LoVo (cell line): Measurements from ENCODE around the gene NTM.
A peak's percentile ranks its signal among the peaks of the same experiment; 100 is the strongest.

Experiments used
- DNase-seq: peaks from one replicate; pipeline ENCODE4 v3.0.0-alpha.2; 2016; ENCODE audit warnings: low spot score

Gene NTM

DNA sequence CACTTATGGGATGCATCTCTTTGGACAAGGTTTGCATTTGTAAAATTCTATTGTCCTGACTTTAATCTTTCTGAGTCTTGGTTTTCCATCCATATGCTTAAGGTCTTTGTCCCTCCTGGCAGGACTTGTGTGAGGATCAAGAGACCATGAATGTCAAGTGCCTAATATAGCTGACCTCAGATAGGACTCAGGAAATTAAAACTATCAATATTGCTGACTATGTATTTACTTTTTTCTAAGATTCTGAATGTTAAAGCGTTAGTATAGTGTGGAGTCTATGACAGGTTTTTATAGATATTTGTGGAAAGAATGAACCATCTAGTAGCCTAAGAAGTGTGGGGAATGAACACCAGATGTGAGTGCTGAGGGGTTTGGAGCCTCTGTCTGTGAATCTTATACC is 637.8 kb downstream of the NTM start:
- DNase-seq, result no peak

DNA sequence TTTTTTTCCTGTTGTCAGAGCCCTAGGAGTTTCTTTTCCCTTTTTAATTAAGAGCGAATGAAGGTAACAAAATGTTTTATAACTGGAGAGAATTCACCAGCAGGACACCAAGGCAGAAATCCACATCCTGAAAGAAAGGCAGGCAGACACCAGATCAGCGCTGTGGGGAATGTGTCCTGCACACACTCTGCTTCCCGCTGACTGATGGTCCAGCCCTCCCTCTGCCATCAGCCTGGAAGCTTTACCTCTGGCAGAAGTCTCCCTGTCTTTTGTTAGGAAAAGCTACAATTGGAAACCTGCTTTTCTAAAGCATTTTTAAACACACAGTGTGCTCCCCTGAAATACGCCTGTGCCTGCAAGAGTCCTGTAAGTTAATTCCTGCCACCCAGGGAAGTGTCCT is 638.5 kb downstream of the NTM start:
- no peak for DNase-seq

DNA sequence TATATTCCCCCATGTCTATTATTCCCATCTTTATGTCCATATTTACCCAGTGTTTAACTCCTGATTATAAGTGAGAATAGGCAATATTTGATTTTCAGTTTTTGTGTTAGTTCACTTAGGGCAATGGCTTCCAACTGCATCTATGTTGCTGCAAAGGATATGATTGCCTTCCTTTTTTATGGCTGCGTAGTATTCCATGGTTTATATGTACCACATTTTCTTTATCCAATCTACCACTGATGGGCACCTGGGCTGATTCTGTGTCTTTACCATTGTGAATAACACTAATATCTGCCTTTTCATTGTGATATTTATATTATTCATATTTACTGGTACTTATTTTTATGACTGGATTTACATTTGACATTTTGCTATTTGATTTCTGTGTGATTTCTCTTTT is 649.6 kb downstream of the NTM start:
- no peak for DNase-seq

DNA sequence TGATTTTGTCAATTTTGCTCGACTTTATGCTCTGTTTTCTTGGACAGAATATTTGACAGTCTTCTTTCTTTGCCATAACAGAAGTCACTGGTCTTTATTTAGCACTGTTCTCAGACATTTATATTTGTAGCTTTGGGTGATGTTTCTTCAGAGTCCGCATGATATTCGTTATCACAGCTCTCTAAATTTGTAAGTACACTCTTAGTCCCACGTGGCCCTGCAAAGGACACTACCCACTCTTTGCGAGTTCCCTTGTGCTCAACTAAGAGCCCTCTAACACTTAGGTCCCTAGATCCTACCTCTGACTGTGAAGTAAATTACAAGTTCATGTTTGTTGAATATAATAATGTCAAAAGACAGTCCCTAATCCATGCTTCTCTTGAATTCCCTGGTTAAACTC is 651.9 kb downstream of the NTM start:
- no peak for DNase-seq

DNA sequence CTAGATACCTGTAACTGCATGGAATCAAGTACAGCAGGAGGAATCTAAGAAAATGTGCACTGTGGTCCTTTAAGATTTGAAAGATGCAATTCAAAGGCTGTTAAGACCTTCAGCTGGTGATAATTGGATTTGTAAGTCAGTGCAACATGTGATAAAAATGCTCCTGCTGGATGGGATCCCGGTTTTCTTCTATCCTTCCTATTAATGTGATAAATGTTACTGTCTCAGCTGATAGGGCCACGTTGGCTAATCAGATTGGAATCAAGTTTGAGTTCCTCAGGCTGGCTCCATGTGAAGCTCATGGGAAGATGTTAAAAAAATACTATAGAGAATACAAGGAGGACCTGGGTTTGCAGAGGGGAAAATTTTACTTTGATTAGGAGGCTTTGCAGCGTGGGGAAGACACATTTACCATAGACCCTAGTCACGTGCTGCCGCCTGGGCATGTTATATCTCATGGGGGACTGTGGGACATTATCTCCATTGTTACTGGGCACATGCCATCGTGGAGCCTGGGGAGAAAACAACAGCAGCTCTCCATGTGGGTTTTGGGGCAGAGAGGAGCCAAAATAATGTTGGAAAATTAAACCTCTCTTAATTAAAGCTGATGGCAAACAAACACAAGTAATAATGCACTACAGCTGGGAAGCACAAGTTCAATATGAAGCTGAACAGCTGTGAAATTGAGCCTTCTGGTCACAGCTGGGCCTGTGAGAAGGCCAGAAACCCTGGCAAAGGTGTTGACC is 652.5 kb downstream of the NTM start:
- no peak for DNase-seq

DNA sequence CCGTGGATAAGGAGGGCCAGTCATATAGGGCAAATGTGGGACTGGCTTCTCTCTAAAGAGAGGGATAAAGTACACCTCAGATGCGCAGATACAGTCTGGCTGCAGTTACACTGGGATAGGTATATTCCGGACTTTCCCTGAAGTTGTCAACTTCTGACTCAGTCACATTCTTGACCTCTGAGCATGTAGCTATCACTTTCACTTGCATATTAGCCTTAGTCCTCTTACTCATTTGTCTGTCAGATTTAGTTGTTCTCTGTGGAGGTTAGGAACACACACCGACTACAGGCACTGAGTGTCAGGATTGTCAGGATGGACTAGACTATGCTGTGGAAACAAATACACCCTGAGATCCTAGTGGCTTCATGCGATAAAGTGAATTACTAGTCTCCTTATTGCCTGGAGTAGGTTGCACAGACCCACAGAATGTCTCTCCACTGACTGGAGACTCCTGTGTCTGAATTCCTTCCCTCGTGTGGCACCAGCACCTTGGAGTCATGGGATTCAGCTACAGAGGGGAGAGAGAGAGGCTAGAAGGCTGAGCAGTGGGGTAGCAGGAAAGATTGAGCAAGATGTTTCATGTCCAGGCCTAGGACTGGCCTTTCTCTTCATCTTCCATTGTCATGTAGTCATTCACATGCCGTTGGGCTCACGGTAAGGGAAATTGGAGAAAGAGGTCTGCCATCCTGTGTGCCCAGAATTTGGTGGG is 654.3 kb downstream of the NTM start:
- peak; percentile 1 for DNase-seq

DNA sequence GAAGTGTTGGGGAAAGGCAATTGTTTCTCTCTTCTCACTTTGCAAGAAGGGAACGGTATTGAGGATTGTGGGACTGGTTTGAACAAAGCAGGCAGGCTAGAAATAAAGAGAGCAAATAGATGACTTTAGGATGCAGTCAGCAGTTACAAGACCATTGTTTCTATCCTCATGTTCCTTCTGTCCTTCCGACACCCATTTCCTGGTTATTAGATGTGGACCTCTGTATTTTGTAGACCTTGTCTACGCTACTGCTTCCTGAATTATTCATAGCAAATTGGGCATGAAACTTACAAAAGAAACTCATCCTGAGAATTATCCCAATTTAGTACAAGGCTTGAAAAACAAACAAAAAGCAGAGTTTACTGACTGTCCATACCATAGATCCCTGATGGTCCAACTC is 656.3 kb downstream of the NTM start:
- no peak for DNase-seq

DNA sequence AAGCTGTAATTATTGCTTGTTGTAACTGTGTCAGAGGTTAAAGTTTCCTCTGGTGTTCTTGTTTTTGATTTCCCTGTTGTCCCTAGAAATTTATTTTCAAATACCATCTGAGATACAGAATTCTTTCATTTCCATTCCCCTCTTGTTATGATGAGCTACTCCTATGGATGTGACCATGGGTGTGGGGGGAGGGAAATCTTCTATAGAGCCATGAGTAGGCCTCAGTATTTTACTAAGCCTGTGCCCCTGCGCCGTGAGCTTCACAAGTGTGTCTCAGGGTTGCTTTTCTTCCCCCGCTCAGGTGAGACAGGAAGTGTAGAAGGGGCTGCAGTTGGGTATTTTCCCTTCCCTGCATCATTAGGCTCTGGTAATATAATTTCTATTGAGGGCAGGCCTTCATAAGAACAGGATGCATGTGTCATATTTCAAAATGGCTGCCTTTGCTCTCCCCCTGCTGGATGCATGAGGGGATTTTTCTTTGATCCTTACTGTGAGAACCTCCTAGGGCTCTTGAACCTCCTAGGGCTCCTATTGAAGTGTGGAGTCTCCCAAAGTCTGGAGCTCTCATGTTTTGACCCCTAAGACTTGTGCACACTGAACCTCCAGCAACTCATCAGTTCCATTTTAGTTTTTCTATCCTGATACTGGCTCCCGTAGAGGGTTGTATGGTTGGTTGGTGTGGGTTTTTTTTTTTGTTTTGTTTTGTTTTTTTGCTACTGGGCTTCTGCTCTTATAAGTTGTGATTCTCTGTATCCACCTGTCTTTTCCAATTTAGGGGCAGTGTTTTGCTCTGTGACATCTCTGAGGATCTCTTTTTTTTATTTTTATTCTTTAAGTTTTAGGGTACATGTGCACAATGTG is 658.2 kb downstream of the NTM start:
- DNase-seq, result peak; percentile 2

DNA sequence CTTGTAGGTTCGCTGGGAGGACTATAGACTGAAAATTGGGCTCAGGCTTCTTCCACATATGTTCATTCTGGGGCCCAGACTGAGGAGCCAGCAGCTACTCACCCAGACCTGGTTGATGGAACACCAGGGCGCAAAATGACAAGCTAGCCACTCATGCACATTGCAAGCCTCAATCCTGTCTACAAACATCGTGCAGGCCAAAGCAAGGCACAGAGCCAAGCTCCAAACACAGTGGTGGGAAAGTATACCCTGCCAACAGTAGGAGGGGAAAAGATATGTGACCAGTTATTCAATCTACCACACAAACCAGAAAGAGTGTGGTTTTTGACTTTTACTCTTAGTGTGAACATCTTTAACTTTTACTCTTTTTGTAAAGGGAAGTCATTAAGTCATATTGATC is 660.5 kb downstream of the NTM start:
- DNase-seq, result no peak

DNA sequence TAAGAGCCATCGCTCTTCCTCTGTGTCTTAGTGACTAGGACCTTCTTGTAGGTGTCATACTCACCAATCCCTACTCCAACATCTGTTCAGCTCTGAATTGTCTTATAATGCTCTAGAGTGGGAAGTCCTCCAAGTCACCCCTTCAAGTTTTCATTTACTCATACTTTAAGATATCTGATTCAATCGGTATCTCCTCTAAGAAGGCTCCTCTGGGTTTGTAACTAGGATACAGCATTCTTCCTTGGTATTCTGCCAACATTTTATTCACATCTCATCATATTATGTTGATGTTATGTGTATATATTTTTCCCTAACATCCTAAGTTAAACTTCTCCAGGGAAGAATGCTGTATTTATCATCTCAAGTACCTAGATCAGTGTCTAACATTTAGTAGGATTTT is 662.1 kb downstream of the NTM start:
- no peak for DNase-seq

DNA sequence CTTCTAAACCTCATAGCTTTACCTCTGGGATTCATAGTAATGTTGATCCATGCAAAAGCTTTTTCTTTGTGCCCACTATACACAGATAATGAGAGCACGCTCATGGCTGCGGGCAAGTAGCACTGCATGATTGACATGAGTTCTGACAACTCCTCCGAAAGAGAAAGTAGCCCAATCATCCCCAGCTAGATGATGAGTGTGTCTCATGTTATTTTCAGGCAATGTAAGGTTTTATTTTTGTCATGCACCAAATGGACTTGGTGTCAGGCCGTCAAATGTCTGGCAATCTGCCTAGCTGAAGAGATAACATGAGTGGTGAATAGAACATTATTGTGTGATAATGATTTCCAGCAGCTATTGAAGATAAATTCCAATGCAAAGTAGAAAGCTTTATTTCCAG is 662.6 kb downstream of the NTM start:
- DNase-seq, result no peak

DNA sequence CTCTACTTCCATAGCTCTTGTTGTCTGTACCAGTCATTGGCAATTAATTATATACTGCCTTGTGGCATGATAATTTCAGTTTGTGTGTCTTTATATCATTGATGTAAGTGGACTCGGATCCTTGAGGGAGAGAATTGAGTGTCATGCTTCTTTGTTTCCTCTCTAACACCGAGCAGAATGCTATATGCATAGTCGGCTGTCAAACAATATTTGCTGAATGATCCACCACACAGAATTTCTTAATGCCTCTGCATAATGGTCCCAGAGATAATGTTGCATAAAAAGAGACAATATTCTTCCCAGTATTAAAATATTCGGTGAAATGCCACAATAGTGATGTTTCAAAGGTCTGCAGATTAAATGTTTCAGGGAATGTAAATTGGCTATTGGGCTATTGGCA is 664.8 kb downstream of the NTM start:
- no peak for DNase-seq

DNA sequence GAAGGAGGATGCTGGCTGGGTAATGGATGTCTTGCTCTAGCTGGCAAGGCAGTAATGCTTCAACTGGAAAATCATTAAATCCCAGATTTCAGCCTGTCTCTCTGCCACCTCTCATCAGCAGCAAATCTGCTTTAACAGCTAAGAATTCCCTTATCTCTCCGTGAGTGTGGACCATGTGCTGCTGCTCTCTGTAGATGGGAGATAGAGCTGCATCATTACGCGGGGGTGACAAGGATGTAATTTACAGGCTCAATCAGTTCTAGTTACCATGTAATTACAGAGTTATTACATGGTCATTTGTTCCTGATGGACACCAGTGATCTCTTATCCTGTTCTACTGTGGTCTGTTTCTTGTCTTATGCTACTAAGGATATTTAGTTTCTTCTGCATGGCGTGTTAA is 665.4 kb downstream of the NTM start:
- no peak for DNase-seq

DNA sequence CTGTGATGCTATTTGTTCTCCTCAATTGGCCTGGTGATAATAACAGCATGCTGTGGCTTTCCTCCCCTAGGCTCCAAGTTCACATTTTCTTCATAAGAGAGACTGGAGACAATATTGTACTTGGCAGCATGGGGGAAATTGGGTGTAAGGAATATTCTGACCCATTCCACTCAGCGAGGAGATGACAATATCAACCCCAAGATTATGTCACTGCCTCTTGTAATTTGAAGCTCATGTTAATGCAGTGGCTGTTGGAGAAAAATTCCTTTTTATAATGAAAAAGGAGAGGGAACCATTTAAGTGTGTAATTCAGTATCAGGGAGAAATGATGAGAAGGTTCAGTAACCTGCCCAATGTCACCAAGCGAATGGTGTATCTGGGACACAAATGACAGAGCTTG is 665.8 kb downstream of the NTM start:
- no peak for DNase-seq

DNA sequence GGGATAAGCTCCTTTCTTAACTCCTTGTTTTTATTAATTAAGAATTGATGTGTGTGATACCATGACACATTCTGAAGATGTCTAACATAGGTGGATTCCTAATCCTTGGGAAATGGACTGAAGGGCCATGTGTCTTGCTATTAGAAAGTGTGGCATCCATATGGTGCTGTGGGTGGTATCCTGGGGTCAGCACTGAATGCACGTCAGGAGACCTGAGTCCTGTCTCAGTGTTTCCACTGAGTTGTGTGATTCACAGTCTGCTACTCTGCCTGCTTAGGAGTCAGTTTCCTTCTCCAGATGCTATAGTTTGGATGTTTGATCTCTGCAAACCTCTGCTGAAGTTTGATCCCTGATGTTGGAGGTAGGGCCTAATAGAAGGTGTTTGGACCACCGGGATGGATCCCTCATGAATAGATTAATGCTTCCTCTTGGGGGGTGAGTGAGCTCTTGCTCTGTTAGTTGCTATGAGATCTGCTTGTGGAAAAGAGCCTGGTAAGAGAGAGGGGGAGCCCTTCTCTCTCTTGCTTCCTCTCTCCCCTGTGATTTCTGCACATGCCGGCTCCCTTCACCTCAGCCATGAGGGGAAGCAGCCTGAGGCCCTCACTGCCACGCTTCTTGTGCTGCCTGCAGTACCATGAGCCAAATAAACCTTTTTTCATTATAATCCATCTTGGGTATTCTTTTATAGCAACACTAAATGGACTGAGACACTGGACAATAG is 666.5 kb downstream of the NTM start:
- DNase-seq, result no peak

DNA sequence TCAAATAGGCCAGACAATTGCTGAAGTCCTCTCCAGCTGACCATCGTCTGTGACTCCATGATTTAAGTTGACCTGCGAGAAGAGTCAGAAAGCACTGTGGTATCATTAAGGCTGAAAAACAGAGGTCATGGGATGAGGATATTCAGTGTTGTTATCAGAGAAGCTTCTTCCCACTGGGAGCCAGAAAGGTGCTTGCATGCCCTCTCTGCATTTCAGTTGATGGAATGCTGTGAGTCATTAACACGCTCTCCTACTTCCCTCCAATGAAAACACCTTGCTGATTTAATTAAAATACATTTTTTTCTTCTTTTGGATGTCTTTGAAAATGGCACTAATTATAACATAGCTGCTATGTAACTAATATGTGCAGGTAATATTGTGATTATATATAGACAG is 667.0 kb downstream of the NTM start:
- DNase-seq, result no peak

DNA sequence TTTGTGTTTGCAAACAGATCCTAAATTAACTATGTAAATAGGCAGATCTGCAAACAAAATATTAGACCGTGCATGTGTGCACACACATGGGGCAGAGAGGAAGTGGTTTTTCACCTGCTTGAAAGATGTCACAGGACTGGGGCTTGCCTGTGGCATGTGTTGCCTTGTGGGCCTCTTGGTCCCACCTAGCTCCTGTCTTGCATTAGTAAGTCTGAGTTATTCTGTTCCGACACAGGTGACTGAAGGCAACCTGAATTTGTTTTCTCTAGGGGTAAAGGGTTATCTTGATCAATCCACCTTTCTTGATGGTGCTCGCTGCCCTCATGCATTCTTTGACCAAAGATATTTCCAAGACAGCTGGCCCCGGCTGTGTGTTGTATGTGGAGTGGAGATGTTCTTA is 667.5 kb downstream of the NTM start:
- DNase-seq, result no peak

DNA sequence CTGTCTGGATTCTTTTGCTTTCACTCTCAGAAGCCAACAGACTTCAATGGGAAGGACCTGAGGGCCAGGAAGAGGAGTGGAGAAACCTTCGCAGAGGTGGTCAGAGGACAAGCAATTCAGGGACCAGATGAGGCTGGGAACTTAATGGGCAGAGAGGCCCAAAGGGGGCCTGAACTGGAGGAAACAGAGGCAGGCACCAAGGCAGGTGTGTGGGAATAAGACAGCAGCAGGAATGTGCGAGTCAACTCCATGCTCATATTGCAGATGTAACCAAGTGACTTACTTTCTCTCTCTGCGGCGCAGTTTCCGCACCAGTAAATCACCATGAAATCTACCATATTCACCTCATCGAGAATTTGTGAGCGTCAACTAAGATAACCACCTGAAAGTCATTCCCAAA is 669.1 kb downstream of the NTM start:
- DNase-seq, result no peak

DNA sequence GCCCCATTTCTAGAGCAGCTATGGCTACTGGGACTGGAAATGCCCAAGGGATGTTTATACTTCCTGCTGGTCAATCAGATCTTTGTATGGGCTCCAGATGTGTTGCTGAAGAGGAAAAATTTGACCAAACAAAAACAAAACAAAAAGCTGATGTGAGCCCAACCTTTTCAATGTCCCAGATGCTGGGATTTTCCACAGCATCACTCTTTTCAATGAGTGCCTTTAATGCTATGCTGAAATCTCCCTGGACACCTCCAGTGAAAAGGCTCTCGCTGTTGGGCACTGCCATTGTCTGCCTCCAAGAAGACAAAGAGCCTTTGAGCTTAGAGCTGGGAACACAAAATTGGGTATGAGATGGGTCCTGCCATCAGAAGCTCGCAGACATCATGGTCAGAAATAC is 671.9 kb downstream of the NTM start:
- DNase-seq, result no peak

DNA sequence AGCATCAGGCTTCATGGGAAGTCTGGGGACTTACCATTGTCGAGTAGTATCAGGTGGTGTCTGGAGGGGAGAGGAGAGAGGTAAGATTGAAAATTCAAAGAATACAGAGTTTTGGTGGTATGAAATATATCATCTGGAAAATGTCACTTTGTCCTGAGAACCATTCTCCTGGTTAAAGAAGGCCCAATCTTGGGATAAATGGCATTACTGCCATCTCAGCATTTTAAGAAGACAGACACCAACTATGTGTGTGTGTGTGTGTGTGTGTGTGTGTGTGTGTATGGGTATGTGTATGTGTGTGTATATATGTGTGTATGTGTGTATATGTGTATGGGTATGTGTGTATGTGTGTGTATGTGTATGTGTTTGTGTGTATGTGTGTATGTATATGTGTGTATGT is 673.3 kb downstream of the NTM start:
- no peak for DNase-seq

DNA sequence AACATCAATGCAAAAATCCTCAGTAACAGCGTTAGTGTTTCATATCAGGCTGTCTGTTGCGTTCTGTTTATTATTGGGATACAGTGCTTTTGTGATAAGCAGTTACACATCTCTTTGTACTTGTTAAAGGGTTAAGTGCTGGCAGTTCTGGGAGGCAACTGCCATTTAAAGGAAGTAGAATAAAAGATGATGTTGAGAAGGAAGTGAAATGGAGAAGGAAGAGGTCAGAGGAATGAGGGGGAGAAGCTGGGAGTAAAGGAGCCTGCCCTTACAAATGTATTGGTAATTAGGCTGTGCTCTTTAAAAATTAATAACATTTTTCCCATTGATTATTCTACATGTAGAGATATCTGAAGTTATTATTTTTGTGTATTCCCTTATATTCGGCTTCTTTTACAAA is 674.7 kb downstream of the NTM start:
- DNase-seq, result no peak

DNA sequence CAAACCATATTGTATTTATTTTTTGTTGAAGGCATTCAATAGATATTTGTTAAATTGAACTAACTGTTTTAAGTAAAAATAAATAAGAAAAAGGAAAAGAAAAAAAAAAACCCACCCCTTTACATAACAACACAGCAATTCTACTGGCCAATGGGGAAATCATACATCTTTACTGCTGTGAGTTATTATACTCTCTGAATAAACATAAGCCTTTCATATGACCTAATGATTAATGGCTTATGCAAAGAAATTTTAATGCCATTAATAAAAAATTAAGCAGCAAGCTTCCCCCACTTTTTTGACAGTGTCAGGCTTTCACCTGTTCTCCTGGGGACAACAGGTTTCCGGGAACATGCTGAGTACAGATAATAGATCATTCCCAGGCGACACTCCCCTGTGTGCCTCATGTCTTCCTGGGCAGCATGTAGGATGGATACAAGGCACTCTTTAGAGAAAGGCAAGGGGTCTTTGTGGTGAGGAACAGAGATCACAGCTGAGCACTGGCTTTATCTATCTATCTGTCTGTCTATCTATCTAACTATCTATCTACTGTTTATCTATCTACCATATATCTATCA is 676.0 kb downstream of the NTM start:
- no peak for DNase-seq
